HFFc6 (cell line): ENCODE measurements around the gene SSC4D. TPM values are rescaled to one million over a fixed set of nuclear protein-coding genes. Genes with fewer than 3 reads are reported as not detected.

Experiments used
- DNase-seq: peaks from one replicate; pipeline ENCODE4 v3.0.0-alpha.2; 2018
- H3K27ac Mint-ChIP-seq: 2 replicates; pipeline ENCODE4 v1.8.0; 2020; ENCODE audit warnings: mild to moderate bottlenecking, mixed read lengths
- H3K27me3 Mint-ChIP-seq: 2 replicates; pipeline ENCODE4 v1.8.0; 2021; ENCODE audit warnings: mild to moderate bottlenecking, moderate library complexity, mixed read lengths; ENCODE audit not compliant: insufficient read depth
- H3K36me3 Mint-ChIP-seq: 2 replicates; pipeline ENCODE4 v1.8.0; 2021; ENCODE audit warnings: low read depth, mixed read lengths
- H3K4me1 Mint-ChIP-seq: 2 replicates; pipeline ENCODE4 v1.8.0; 2020; ENCODE audit warnings: low read depth, mixed read lengths
- H3K4me3 Mint-ChIP-seq: 2 replicates; pipeline ENCODE4 v1.8.0; 2020; ENCODE audit warnings: mild to moderate bottlenecking, moderate library complexity, mixed read lengths
- H3K9me3 Mint-ChIP-seq: 2 replicates; pipeline ENCODE4 v1.8.0; 2020; ENCODE audit warnings: mild to moderate bottlenecking, mixed read lengths
- total RNA-seq, 6 experiments: library from RNA; stranded (reverse); fragmentation: NEBNext Ultra II Directional; extraction: Animal tissue kit (Norgen Biotek cat#: 25700); gene quantifications; 2 replicates in 1 of 6; 3 replicates in 5 of 6; pipeline ENCODE4 v1.2.3, GENCODE V29; 2021
- TF ChIP-seq, protein P1 (sequence below): fragments of 200-600 bp; sonication (generic); IDR thresholded peaks from 2 replicates; pipeline ENCODE4 v1.5.0; 2021; ENCODE audit warnings: antibody characterized with exemption, mild to moderate bottlenecking

The SSC4D gene
- total RNA-seq, 6 experiments from 2014 or later, result 0.23 to 1.1 (median 0.51) TPM

DNA sequence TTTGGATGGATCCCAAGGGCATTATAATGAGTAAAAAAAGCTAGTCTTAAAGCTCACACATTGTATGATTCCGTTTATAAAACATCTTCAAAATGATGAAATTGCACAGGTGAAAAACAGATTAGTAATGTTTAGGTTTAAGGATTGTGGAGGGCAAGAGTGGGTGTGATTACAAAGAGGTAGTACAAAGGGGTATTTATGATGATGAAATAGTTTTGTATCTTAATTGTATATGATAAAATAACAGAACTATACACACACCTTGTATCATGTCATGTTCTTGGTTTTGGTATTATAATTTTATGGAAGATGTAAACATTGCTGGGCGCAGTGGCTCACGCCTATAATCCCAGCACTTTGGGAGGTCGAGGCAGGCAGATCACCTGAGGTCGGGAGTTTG lies 2.8 kb upstream of the SSC4D start:
- no peaks in the 10 kb centered on the region for H3K4me1 Mint-ChIP-seq
- H3K27ac Mint-ChIP-seq, result no peak overlapping the region
- H3K9me3 Mint-ChIP-seq, result no peaks in the 10 kb centered on the region
- no peak overlapping the region for H3K4me3 Mint-ChIP-seq
- no peaks in the 10 kb centered on the region for H3K36me3 Mint-ChIP-seq
- TF ChIP-seq, protein P1, sequence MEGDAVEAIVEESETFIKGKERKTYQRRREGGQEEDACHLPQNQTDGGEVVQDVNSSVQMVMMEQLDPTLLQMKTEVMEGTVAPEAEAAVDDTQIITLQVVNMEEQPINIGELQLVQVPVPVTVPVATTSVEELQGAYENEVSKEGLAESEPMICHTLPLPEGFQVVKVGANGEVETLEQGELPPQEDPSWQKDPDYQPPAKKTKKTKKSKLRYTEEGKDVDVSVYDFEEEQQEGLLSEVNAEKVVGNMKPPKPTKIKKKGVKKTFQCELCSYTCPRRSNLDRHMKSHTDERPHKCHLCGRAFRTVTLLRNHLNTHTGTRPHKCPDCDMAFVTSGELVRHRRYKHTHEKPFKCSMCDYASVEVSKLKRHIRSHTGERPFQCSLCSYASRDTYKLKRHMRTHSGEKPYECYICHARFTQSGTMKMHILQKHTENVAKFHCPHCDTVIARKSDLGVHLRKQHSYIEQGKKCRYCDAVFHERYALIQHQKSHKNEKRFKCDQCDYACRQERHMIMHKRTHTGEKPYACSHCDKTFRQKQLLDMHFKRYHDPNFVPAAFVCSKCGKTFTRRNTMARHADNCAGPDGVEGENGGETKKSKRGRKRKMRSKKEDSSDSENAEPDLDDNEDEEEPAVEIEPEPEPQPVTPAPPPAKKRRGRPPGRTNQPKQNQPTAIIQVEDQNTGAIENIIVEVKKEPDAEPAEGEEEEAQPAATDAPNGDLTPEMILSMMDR, result no peak
- H3K27me3 Mint-ChIP-seq, result peaks cover 13% of the 10 kb centered on the region
- DNase-seq, result no peak

DNA sequence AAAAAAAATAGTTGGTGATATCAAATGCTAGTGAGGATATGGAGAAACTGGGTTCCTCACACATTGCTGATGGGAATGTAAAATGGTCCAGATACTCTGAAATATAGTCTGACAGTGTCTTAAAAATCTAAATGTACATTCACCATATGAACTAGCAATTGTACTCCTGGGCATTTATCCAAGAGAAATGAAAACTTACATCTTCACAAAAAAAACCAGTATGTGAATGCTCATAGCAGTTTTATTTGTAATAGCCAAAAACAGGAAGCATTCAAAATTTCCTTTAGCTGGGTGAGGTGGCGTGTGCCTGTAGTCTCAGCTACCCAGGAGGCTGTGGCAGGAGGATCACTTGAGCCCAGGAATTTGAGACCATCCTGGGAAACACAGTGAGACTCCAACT lies 2.1 kb upstream of the SSC4D start:
- H3K9me3 Mint-ChIP-seq, result no peaks in the 10 kb centered on the region
- H3K27me3 Mint-ChIP-seq, result peaks cover 13% of the 10 kb centered on the region
- H3K27ac Mint-ChIP-seq, result no peak overlapping the region
- TF ChIP-seq, protein P1, result no peak
- H3K4me3 Mint-ChIP-seq, result no peak overlapping the region
- no peaks in the 10 kb centered on the region for H3K36me3 Mint-ChIP-seq
- DNase-seq, result no peak
- H3K4me1 Mint-ChIP-seq, result no peaks in the 10 kb centered on the region

DNA sequence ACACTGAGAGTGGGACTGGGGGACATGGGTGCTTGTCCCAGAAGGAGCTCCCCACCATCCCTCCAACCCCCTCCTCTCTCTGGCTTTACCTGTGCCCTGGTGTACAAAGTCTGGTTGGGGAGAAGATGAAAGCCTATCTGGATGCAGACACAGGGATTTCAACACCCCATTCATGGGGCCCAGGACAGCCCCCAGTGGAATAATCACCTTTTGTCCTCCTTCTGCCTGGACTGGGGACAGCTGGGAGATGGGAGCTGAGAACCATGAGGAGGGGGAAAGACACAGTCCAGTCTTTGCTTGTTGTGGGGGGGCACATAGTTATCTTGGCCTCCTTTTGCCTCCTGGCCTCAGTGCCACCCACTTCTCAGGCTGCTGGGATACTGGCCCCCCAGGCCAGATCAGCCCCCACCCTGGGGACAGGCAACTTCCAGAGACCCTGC lies 1.4 kb downstream of the SSC4D start:
- Mint-ChIP-seq H3K27me3 (peaks cover 14% of the 10 kb centered on the region), H3K4me1 (no peaks in the 10 kb centered on the region; the same call in 1 of the 2 replicates), H3K27ac (no peak overlapping the region), H3K36me3 (no peaks in the 10 kb centered on the region), H3K4me3 (no peak overlapping the region), H3K9me3 (no peaks in the 10 kb centered on the region)
- TF ChIP-seq, protein P1, result no peak
- DNase-seq, result no peak

DNA sequence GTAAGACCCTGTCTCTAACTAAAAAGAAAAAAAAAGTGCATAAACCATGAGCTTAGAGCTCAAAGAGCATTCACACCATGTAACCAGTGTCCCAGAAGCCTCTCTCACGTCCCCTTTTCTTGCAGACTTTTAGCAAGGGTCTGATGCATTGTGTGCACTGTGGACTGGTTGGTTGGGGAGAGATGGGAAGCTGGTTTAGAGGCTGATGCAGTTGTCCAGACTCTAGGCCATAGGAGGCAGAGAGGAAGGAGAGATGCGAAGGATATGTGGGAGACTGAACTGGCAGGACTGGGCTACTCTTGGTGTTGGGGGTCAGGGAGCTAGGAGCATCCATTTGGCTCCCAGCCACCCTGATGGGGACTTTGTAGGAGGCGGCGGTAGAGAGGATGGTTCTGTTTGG lies 1.8 kb downstream of the SSC4D start:
- Mint-ChIP-seq H3K9me3 (no peaks in the 10 kb centered on the region), H3K4me1 (no peaks in the 10 kb centered on the region; the same call in 1 of the 2 replicates), H3K27ac (no peak overlapping the region), H3K27me3 (peaks cover 14% of the 10 kb centered on the region), H3K4me3 (no peak overlapping the region), H3K36me3 (no peaks in the 10 kb centered on the region)
- DNase-seq, result no peak
- TF ChIP-seq, protein P1, result no peak

DNA sequence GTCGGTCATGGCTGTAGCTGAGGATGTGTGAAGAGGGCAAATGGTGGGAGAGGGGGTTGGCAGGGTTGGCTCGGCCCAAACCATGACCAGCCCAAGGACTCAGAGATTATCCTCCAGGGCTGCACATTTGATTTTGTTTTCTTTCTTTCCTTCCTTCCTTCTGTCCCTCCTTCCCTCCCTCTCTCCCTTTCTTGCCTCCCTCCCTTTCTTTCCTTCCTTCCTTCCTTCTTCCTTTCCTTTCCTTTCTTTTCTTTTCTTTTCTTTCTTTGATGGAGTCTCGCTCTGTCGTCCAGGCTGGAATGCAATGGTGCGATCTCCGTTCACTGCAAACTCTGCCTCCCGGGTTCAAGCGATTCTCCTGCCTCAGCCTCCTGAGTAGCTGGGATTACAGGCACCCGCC lies 3.8 kb downstream of the SSC4D start:
- Mint-ChIP-seq H3K27ac (no peak overlapping the region), H3K27me3 (peaks cover 8% of the 10 kb centered on the region), H3K9me3 (no peaks in the 10 kb centered on the region), H3K36me3 (no peaks in the 10 kb centered on the region), H3K4me3 (no peak overlapping the region), H3K4me1 (no peaks in the 10 kb centered on the region; the same call in 1 of the 2 replicates)
- no peak for DNase-seq
- TF ChIP-seq, protein P1, result no peak
